Skin epidermis (tissue), 12 donors: ENCODE results near the gene CBLB.
A peak's percentile ranks its signal among the peaks of the same experiment; 100 is the strongest.
"Not testable (repeated sequence)": the region's sequence is repeated elsewhere in the genome, so short reads cannot be mapped to it uniquely, and the experiment has no call there.

Experiments used
- H3K27ac ChIP-seq, 21 experiments: fragments of 200-600 bp; sonication (generic) in 11 of 21; one replicate each; pipeline ENCODE4 v1.5.0; 2020; ENCODE audit warnings: mild to moderate bottlenecking in 3 of 21, inconsistent platforms in 2 of 21, moderate library complexity in 2 of 21
- H3K4me3 ChIP-seq, 7 experiments: fragments of 200-600 bp; sonication (generic) in 2 of 7; one replicate each; pipeline ENCODE4 v1.5.0; 2020; ENCODE audit warnings: inconsistent platforms in 2 of 7, mild to moderate bottlenecking in 2 of 7, moderate library complexity in 1 of 7

Gene CBLB

DNA sequence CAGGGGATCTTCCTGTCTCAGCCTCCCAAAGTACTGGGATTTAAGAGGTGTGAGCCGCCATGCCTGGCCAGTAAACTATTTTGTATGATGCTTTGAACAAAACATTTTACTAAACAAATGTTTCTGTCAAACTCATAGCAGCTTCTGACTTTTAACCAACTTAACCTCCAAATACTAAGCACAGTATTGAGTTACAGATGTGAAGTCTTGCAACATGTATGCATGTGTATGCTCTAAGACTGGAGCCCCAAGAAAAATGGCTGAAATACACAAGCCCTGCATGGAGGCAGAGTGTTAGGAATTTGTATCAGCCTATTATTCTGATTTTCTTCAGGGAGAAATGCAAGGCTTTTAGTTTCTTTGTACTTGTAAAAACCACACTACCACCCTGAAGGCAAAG, 137.1 kb downstream of the CBLB start:
- H3K27ac ChIP-seq: peak overlapping the region in 1 of 21 experiments; percentile 13
- no peak overlapping the region for H3K4me3 ChIP-seq

DNA sequence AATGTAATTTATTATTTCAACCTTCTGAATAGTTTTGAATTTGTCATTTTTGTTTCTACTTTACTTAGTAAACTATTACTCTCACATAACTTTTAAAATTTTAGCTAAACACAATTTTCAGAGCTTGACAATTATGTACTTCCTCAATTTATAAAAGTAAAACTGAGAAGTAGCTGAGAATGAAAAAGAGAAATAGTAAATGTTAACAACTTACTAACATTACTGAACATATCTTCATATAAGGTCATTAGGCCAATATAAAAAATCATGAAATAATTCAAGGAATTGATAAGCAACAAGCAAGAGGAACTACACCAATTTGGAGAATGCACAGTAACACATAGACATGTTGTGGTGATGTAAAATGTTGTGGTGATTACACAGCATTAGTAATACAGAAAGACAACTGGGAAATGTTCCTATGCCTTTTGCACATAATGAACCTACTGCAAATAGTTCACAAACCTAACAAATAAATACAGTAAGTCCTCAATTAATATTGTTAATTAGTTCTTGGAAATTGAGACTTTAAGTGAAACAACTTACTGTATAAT, 137.9 kb downstream of the CBLB start:
- no peak overlapping the region for H3K4me3 ChIP-seq
- peak overlapping the region in 2 of 21 experiments; percentile 13 to 22 for H3K27ac ChIP-seq

DNA sequence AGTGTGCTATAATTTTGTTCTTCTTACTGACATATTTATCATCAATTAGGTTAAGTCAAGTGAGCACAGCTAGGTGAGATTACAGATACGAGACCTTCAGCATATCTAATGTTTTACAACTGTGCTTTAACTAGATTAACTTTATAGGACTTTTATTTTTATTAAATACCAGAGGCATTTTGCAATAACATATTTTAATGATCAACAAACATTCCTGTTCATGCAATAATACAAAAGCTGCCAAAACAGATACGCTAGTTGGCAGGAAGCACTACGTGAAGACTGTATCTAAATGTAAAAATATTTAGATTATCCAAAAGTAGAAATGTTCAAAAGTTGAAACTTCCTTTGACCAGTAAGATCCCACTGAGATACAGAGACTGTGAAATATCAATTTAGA, 139.1 kb downstream of the CBLB start:
- no peak overlapping the region for H3K4me3 ChIP-seq
- no peak overlapping the region for H3K27ac ChIP-seq

DNA sequence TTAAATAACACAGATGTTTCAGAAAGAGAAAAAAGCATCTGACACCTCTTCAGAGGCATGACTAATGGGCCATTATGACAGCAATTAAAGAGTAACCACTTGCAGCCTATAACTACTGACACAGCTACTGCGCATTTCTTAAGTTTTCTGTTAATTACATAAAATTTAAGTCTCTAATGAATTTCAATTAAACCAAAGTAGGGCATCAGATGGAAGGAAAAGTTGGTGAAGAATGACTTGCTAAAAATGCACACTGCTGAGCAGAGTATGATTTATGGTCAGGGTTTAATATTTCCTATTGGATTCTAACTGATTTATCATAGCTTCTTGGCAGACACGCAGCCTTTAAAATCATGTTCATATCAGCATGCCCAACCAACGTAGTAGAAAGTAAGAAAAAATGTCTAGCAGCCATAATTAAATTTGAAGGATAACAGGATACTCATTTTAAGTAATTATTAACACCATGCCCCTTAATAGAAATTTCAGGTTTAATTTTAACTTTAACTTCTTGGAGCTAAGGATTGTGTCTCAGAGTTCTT, 140.0 kb downstream of the CBLB start:
- Histone ChIP-seq H3K4me3 (no peak overlapping the region), H3K27ac (no peak overlapping the region)

DNA sequence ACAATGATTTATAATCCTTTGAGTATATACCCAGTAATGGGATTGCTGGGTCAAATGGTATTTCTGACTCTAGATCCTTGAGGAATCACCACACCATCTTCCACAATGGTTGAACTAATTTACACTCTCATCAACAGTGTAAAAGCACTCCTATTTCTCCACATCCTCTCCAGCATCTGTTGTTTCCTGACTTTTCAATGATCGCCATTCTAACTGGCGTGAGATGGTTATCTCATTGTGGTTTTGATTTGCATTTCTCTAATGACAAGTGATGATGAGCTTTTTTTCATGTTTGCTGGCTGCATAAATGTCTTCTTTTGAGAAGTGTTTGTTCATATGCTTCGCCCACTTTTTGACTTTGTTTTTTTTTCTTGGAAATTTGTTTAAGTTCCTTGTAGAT, 141.8 kb downstream of the CBLB start:
- not testable (repeated sequence) for H3K4me3 ChIP-seq, H3K27ac ChIP-seq

DNA sequence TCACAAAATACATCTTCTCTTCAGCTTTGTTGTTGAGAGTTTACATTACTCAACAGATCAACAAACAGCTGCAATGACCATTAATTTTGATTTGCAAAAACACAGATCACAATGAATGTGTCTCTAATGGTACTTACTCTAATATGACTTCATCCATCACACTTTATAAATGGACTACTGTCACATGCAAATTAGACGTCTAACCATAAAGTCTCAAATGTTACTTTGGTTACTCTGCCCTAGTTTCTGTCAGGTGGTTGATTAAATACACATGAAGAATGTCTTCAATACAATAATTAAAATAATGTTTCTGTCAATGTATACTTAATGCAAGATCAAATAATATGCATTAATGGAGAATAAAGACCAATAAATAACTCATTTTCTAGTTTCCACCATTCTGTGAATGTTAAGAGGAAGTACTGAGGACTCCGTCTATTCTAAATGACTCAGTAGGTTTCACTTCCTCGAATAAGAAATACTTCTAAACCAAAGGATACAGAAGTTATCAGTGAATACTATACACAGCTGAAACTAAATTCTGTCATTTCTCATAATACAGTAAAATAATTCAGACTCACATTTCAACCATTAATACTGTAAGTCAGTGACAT, 145.8 kb downstream of the CBLB start:
- H3K4me3 ChIP-seq: no peak overlapping the region
- peak overlapping the region in 3 of 21 experiments; percentile 2 to 37 (median 11) for H3K27ac ChIP-seq

DNA sequence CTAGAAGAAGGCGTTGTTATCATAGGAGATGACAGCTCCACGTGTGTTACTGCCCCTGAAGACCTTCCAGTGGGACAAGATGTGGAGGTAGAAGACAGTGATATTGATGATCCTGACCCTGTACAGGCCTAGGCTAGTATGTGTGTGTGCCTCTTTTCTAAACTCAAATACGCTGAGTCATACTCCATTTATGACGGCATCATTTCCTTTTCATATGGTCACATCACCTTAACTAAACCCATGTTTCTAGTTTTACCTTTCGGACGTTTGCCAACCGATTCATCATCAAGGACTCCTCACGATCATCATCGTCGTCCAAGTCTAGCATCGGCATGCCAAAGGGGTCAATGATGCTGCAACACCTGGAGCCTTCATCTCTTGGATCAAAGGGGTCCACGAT, 149.0 kb downstream of the CBLB start:
- Histone ChIP-seq H3K4me3 (no peak overlapping the region), H3K27ac (no peak overlapping the region)

DNA sequence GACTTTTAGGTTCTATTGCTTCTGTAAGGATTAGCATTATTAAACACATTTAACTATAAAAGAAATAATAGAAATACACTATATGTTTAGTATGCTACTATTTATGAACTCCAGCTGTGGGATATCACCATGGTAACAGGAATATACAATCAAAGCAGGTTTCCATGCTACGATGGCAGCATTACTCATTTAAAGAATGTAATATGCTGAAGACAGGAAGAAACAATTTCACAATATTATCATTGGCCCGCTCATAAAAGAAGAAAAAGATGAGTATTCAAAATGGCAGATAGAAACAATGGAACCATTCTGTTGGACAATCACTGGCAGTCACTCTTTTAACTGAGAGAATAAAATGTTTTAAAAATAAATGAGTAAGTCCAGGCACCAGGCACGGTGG, 153.4 kb downstream of the CBLB start:
- Histone ChIP-seq H3K4me3 (no peak overlapping the region), H3K27ac (no peak overlapping the region)

DNA sequence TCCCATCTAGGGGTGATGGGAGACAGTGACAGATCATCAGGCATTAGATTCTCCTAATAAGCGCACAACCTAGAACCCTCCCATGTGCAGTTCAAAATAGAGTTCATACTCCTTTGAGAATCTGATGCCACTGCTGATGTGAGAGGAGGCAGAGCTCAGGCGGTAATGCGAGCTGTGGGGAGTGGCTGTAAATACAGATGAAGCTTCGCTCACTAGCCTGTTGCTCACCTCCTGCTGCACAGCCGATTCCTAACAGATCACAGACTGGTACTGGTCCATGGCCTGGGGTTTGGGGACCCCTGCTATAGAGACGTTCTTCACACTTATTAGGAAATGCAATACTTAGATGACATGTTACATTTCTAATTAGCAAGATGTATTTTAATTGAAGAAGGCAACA, 154.4 kb downstream of the CBLB start:
- Histone ChIP-seq H3K4me3 (no peak overlapping the region), H3K27ac (no peak overlapping the region)

DNA sequence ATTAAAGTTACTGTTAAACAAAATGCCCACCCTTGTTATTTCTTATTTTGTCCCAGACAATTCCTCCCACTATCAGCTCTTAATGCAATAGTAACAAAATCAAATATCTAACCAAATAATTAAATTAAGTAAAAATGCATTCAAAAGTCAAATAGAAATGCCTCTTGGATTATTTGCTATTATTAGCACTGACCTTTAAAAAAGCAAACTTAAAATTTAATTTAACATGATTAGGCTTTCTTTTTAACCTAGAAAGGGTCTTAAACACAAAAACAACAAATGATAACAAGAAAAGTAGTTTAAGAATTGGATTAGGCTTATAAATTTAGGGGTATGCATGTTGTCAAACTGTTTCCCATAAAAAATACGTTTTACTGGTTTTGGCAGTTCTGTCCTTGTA, 159.8 kb downstream of the CBLB start:
- Histone ChIP-seq H3K27ac (no peak overlapping the region), H3K4me3 (no peak overlapping the region)

DNA sequence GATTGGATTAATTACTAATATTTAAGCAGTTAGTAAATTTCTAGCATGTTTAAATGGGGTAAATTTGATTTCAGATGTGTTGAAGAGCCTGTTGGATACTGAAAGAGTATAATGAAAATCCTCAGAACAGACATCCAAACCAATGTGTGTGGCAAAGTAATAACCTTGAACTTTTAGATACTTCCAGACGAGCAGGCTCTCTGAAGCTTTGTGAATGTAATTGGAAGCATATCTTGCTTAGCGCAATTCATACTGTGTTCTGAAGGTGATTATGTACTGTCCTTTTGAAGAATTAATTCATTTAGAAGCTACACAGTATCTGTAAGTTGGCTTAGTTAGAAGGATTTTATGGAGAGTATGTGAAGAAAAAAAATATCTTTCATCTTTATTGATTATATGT, 161.8 kb downstream of the CBLB start:
- no peak overlapping the region for H3K27ac ChIP-seq

DNA sequence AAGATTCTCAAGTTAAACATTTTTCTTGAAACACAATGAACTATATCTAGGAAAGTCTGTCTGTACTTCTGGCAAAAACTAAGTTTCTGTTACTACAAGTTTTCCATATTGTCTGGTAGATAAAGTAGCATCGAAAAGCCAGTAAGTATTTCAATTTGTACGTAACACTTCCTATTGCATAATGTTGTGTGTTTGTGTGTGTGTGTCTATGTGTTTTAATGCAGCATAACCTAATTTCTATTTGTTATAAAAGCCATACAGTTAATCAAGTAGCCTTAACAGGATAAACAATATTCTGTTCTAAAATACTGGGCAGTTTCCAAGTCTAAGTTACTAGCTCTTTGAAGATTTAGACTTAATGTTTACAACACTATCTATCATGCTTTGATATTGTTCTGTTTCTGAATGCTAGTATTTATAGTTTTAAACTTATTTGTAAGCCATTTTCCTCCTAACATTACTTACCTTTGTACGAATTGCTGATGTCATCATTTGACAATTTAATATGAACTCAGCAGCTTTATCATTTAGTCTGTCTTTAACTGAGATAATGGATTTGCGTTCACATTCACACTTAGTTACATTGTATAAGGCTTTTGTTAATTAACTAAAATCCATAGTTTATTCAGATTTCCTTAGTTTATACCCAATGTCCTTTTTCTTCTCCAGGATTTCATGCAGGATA, 163.9 kb downstream of the CBLB start:
- H3K4me3 ChIP-seq: no peak overlapping the region

More for the DNA sequence above, 161.8 kb downstream of the CBLB start:
- H3K4me3 ChIP-seq: no peak overlapping the region

DNA sequence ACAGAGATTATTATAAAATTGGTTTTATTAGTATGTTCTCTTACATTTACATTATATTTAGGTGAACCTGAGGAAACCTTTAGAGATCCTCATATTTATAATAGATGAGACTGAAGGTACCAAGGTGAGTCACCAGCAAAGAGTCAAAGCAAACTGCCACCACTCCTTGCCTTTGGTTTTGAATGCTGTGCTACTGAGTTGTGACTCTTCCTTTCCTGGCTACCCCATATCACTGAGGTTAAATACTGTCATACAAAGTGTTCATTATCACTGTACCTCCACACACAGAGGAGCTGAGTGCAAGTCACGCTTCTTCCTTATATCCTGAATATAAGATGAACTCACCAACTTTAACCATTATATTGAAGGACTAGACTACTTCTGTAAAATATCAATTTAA, 168.2 kb downstream of the CBLB start:
- Histone ChIP-seq H3K4me3 (no peak overlapping the region), H3K27ac (no peak overlapping the region)

More for the DNA sequence above, 163.9 kb downstream of the CBLB start:
- H3K27ac ChIP-seq: no peak overlapping the region

DNA sequence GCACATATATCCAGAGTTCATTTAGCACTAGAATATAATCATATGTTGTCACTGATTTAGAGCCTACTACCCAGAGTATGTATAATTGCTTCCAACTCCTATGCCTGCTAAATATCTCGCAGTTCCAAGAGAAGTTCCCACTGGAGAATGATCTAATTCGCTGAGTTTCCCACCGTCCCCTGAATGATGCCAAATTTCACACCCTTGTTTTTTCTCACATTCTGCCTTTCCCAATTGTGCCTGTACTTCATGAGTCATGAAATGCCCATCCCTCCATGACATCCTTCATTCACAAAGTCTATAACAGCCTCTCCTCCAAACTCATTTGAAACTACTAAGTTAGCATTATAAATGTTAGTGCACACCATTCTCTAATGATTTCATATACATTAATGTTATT, 177.2 kb downstream of the CBLB start:
- Histone ChIP-seq H3K27ac (no peak overlapping the region), H3K4me3 (no peak overlapping the region)

DNA sequence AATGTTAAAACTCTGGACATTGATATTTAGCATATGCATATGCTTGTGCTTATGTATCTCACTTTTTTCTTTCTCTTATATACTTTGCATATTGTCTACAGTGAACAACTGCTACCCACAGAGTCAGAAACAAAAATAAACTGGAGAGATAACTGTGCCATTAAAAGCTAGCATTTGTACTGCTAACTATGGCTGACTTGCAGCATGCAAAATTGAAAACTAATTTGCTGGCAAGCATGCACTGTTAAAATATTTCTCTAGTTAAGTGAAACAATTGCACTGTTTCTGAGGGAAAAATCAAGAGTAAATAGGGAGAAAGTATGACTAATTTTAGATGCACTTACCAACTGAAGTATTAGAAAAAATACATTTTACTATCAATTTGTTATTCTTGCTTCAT, 177.8 kb downstream of the CBLB start:
- Histone ChIP-seq H3K4me3 (no peak overlapping the region), H3K27ac (no peak overlapping the region)

DNA sequence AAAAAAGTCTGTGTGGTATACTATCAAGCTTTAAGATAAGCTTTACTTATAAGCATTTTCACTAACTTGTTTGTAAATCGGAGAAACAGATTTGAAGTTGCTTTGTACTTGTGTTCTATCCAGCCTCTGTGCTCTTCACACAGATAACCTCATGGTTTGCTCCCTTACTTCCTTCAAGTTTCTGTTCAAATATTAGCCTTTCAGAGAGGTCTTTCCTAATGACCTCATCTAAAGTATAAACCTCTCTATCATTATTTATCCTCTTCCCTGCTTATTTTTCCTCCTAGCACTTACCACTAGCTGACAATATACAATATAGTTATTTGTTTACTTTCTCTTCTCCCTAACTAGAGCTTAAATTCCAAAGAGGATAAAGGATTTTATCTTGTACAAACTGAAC, 180.0 kb downstream of the CBLB start:
- Histone ChIP-seq H3K4me3 (no peak overlapping the region), H3K27ac (no peak overlapping the region)

DNA sequence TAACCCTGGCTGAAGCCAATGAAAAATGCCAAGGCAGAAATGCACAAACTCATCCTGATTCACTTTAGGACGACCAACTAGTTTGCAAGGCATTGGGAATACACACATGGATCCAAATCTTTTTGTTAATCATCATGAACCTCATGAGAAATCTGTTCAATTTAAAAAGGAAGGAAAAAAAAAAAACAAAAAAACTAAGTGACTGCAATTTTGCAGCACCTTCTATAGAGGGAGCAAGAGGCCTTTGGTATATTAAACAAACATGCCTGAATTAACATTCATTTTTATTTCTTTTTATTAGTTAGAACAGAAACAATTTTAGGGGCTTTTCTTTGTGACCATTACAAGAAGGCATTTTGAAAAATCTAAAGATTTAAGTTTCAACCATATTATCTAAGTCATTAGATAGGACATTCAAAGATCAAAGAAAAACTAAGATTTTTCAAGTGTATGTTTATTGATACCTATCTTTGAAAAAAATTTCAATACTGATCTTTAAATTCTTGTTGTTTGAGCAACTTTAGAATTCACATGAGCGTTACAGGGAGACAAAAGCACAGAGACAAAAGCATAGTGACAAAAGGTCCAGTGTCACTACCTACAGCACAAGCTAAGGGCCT, 182.4 kb downstream of the CBLB start:
- Histone ChIP-seq H3K4me3 (no peak overlapping the region), H3K27ac (no peak overlapping the region)

DNA sequence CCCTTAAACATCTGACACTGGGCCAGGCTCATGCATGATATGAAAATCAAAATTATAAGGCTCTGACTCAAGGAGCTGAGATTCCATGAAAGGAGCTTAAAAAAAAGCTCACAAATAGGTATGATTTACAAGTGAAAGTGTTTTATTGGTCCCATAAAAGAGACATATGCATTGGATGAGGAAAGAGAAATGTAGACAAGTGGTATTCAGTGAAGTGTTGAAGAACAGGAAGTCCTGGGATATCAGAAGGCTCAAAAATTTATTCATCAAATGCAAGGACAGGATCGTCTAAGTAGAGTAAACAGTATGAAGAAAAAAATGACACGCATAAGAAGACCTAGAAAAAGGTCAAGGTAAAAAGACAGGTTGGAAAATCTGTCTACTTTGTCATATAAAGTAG, 188.9 kb downstream of the CBLB start:
- no peak overlapping the region for H3K4me3 ChIP-seq
- no peak overlapping the region for H3K27ac ChIP-seq

DNA sequence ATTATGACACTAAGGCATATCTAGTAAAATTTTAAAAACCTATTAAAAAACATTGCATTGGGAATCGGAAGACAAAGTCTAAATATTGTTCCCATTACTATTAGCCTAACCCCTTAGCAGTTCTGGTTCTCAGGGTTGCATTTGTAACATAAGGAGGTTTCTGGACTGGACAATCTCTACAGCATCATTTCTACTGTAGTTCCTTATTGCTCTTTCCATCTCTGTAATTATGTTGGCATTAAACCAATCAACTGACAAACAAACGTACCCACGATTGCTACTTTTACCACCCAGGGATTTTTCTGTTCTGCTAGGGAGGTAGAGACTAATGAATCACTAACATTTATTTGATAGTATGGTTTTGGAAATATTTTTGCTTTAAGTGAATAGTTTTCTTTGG, 190.8 kb downstream of the CBLB start:
- Histone ChIP-seq H3K27ac (no peak overlapping the region), H3K4me3 (no peak overlapping the region)

DNA sequence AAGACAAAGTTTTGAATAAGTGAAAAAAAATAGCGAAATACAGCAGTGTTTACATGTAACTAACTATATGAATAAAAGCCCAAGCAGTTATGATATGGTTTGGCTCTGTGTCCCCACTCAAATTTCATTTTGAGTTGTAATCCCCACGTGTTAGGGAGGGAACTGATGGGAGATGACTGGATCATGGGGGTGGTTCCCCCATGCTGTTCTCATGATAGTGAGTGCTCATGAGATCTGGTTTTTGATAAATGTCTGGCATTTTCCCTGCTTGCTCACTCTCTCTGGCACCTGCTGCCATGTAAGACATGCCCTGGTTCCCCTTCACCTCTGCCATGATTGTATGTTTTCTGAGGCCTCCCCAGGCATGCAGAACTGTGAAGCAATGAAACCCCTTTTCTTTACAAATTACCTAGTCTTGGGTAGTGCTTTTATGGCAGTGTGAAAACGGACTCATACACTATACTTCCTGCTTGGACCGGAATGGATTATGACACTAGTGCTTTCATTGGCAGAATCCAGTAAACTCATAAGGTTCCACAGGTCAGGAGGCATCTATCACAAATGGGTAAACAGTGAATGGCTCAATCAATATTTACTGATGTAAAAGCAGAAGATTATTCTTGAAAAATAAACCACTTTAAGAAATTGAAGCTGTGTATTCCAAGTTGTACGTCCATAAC, 192.1 kb downstream of the CBLB start:
- H3K4me3 ChIP-seq: no peak overlapping the region

More for the DNA sequence above, 192.1 kb downstream of the CBLB start:
- H3K27ac ChIP-seq: no peak overlapping the region
